ENCODE data around the gene ANKRD10.

Gene ANKRD10

DNA sequence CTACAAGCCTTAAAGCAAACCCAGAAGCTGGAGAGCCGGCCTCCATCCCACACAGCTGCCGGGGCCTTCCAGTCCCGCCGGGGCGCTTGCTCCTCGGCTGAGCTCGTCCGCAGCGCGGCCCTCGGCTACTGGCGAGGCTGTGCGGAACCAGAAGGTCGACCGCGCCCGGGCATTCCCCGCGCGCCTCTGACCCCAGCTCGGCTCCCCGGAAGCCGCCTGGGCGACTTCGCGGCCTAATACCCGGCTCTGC is 863 bp downstream of the ANKRD10 start (continued):
- TF ChIP-seq ZNF239 (tag by site-specific recombination; IDR thresholded peaks at IDR 0.05): no peak
- no peak for TF ChIP-seq ZNF266 (tag by site-specific recombination; IDR thresholded peaks at IDR 0.05; ENCODE audit: low read depth)
- TF ChIP-seq ZNF600 (tag by site-specific recombination; IDR thresholded peaks at IDR 0.05): peak; percentile 28; the same call in 1 of the 2 replicates

DNA sequence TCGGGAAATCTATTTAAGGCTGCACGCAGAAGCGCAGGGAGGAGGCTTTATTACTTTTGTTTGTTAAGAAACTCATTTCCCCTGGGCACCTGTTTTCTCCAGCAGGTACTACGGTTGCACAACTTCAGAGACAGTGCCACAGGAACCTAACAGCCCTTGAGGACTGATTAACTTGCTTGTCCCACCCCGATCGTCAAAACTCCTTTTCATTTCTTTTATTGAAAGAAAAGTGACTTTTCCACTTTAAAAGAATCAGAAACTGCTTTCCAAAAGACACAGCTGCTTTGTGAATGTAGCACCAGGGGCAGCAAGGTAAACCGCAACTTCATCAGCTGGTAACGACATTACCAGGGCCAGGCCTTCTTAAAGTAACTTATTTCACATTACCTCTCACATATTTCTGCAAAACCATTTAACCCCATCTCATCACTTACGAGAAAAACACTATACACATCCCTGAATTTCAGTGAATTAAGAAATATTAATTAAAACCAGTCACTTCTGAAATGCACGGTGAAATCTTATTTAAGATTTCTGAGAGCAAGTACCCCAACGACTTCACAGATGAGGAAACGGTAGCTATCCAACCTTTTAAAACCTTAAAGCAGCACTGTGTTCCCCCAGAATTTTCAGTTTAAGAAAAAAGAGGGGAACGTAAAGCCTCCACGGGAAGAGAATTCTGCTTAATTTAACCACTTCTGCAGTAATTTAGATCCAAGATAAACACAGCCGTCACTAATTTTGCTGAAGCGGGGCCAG is 1.4 kb downstream of the ANKRD10 start:
- Histone ChIP-seq H3K4me1 (ENCODE audit: control insufficient read depth, insufficient read depth, low read length) (peaks cover 12% of the 10 kb centered on the region), H3K27ac (ENCODE audit: extremely low read depth, low read depth, low read length) (peak overlapping the region; percentile 98), H3K9me3 (ENCODE audit: control insufficient read depth, insufficient read depth, low read depth, low read length) (no peaks in the 10 kb centered on the region), H3K36me3 (ENCODE audit: control insufficient read depth in 2 of 2, insufficient read depth in 1 of 2, low read length in 2 of 2) (peaks cover 0 to 22% of the 10 kb centered on the region in 2 experiments; a peak in 1 of 3 replicates), H3K4me3 (ENCODE audit: low read depth, low read length) (peak overlapping the region; percentile 99)
- no peak for TF ChIP-seq ZBTB21 (tag by site-specific recombination; IDR thresholded peaks at IDR 0.05)
- TF ChIP-seq, protein P1, sequence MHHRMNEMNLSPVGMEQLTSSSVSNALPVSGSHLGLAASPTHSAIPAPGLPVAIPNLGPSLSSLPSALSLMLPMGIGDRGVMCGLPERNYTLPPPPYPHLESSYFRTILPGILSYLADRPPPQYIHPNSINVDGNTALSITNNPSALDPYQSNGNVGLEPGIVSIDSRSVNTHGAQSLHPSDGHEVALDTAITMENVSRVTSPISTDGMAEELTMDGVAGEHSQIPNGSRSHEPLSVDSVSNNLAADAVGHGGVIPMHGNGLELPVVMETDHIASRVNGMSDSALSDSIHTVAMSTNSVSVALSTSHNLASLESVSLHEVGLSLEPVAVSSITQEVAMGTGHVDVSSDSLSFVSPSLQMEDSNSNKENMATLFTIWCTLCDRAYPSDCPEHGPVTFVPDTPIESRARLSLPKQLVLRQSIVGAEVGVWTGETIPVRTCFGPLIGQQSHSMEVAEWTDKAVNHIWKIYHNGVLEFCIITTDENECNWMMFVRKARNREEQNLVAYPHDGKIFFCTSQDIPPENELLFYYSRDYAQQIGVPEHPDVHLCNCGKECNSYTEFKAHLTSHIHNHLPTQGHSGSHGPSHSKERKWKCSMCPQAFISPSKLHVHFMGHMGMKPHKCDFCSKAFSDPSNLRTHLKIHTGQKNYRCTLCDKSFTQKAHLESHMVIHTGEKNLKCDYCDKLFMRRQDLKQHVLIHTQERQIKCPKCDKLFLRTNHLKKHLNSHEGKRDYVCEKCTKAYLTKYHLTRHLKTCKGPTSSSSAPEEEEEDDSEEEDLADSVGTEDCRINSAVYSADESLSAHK (tag by site-specific recombination; IDR thresholded peaks at IDR 0.05): peak; percentile 70
- peak; percentile 88 for TF ChIP-seq PRDM1 (tag by site-specific recombination; IDR thresholded peaks at IDR 0.05)
- TF ChIP-seq SCRT2 (tag by site-specific recombination; IDR thresholded peaks at IDR 0.05): peak; percentile 74
- TF ChIP-seq SCRT1 (tag by site-specific recombination; IDR thresholded peaks at IDR 0.05; ENCODE audit: borderline replicate concordance): peak; percentile 48; the same call in 1 of the 2 replicates
- TF ChIP-seq, protein P2, sequence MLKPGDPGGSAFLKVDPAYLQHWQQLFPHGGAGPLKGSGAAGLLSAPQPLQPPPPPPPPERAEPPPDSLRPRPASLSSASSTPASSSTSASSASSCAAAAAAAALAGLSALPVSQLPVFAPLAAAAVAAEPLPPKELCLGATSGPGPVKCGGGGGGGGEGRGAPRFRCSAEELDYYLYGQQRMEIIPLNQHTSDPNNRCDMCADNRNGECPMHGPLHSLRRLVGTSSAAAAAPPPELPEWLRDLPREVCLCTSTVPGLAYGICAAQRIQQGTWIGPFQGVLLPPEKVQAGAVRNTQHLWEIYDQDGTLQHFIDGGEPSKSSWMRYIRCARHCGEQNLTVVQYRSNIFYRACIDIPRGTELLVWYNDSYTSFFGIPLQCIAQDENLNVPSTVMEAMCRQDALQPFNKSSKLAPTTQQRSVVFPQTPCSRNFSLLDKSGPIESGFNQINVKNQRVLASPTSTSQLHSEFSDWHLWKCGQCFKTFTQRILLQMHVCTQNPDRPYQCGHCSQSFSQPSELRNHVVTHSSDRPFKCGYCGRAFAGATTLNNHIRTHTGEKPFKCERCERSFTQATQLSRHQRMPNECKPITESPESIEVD (tag by site-specific recombination; IDR thresholded peaks at IDR 0.05): peak; percentile 6; the same call in 1 of the 2 replicates
- TF ChIP-seq ZIC2 (tag by site-specific recombination; IDR thresholded peaks at IDR 0.05): no peak
- POLR2A ChIA-PET: interaction anchor here (0.8 to 2.6 kb wide), 3 partner anchors 198 to 201 kb away, joined by 3 to 23 read pairs (median 5); partner anchors contain the start of gene ING1
- CTCF ChIA-PET: no interaction called here

DNA sequence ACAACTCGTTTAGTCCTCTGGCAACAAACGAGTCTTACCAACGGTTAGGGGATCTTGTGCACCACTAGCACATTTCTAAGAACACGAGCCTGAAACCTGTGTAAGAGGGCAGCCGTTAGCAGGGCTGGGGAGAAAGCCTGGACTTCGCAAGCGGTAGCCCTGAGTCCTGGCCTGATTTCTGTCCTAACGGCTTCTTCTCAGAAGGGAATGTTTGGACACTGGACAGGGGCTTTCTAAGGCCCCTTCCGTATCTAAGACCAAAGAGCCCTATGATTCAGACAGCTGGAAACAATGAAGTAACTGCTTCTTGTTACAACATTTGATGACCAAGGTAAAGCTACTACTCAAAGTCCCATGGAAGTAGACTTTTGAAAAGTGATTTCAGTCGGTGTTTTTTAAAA is 2.2 kb downstream of the ANKRD10 start:
- TF ChIP-seq ZNF529 (tag by site-specific recombination; IDR thresholded peaks at IDR 0.05; ENCODE audit: insufficient replicate concordance): no peak
- TF ChIP-seq, protein P3, sequence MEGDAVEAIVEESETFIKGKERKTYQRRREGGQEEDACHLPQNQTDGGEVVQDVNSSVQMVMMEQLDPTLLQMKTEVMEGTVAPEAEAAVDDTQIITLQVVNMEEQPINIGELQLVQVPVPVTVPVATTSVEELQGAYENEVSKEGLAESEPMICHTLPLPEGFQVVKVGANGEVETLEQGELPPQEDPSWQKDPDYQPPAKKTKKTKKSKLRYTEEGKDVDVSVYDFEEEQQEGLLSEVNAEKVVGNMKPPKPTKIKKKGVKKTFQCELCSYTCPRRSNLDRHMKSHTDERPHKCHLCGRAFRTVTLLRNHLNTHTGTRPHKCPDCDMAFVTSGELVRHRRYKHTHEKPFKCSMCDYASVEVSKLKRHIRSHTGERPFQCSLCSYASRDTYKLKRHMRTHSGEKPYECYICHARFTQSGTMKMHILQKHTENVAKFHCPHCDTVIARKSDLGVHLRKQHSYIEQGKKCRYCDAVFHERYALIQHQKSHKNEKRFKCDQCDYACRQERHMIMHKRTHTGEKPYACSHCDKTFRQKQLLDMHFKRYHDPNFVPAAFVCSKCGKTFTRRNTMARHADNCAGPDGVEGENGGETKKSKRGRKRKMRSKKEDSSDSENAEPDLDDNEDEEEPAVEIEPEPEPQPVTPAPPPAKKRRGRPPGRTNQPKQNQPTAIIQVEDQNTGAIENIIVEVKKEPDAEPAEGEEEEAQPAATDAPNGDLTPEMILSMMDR (tag by site-specific recombination; IDR thresholded peaks at IDR 0.05): no peak
- TF ChIP-seq KLF16 (tag by site-specific recombination; IDR thresholded peaks at IDR 0.05): no peak
- ChIA-PET CTCF (interaction anchor here (0.8 kb wide), 1 partner anchor 155 kb away, joined by 3 read pairs; no protein-coding TSS in a partner anchor), POLR2A (no interaction called here)
- no peaks in the 10 kb centered on the region for H3K9me3 ChIP-seq (ENCODE audit: control insufficient read depth, insufficient read depth, low read depth, low read length)
- H3K36me3 ChIP-seq (ENCODE audit: control insufficient read depth in 2 of 2, insufficient read depth in 1 of 2, low read length in 2 of 2): peaks cover 0 to 31% of the 10 kb centered on the region in 2 experiments; a peak in 1 of 3 replicates
- peak overlapping the region; percentile 99 for H3K4me3 ChIP-seq (ENCODE audit: low read depth, low read length)
- peaks cover 16% of the 10 kb centered on the region for H3K4me1 ChIP-seq (ENCODE audit: control insufficient read depth, insufficient read depth, low read length)
- H3K27ac ChIP-seq (ENCODE audit: extremely low read depth, low read depth, low read length): no peak overlapping the region

DNA sequence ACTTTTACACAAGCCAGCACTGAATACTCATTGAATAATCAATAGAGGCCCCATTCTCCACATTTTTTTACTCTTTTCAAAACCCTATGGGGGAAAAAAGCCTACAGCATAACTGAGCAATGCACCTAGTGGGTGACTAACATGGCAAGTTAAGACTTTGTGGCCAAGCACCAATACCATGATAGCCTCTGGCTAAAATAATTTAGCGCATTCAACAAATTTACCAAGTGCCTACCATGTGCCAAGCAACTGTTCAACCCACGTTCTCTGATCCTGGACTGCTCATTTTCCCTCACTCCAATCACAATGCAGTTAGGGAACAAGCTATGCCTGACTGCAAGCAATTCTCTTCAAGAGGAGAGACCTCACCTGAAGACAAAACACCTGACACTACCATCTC is 3.0 kb downstream of the ANKRD10 start:
- H3K9me3 ChIP-seq (ENCODE audit: control insufficient read depth, insufficient read depth, low read depth, low read length): no peaks in the 10 kb centered on the region
- ChIA-PET POLR2A (no interaction called here), CTCF (interaction anchor here (0.8 kb wide), 1 partner anchor 156 kb away, joined by 3 read pairs; no protein-coding TSS in a partner anchor)
- H3K4me3 ChIP-seq (ENCODE audit: low read depth, low read length): no peak overlapping the region
- TF ChIP-seq ZNF514 (tag by site-specific recombination; IDR thresholded peaks at IDR 0.05) (no peak), ZNF266 (tag by site-specific recombination; IDR thresholded peaks at IDR 0.05; ENCODE audit: low read depth) (no peak), ZEB2 (tag by site-specific recombination; IDR thresholded peaks at IDR 0.05) (no peak), FEZF1 (tag by site-specific recombination; IDR thresholded peaks at IDR 0.05) (peak; percentile 51; the same call in 1 of the 2 replicates), ZNF433 (tag by site-specific recombination; IDR thresholded peaks at IDR 0.05; ENCODE audit: low read depth) (no peak), ZNF548 (tag by site-specific recombination; IDR thresholded peaks at IDR 0.05) (no peak)
- H3K27ac ChIP-seq (ENCODE audit: extremely low read depth, low read depth, low read length): no peak overlapping the region
- H3K4me1 ChIP-seq (ENCODE audit: control insufficient read depth, insufficient read depth, low read length): peaks cover 19% of the 10 kb centered on the region
- H3K36me3 ChIP-seq (ENCODE audit: control insufficient read depth in 2 of 2, insufficient read depth in 1 of 2, low read length in 2 of 2): peaks cover 0 to 33% of the 10 kb centered on the region in 2 experiments; a peak in 1 of 3 replicates

Measured in HEK293 (cell line).